ENCODE data around the gene PARD6G.

PARD6G gene

DNA sequence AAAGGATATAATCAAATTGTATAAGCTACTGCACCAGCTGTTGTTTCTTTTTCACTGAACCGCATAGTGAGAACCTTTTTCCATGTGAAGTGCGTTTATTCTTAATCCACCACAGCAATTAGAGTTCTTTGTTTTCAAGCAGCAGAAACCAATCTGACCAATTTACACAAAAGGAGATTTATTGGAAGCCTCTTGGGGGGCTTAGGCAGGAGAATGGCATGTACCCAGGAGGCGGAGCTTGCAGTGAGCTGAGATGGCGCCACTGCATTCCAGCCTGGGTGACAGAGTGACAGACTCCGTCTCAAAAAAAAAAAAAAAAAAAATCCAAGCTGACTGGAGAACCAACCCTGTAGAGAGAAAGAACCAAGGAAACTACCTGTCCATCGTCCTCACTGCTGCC is 128.2 kb downstream of the PARD6G start:
- no peaks in the 10 kb centered on the region for H3K9me3 ChIP-seq
- H3K27me3 ChIP-seq, result no peaks in the 10 kb centered on the region
- H3K36me3 ChIP-seq, result no peaks in the 10 kb centered on the region
- H3K4me3 ChIP-seq (ENCODE audit: low read depth in 1 of 2, low read length in 1 of 2), result no peak overlapping the region
- H3K27ac ChIP-seq, result no peak overlapping the region
- TF ChIP-seq, protein P1, sequence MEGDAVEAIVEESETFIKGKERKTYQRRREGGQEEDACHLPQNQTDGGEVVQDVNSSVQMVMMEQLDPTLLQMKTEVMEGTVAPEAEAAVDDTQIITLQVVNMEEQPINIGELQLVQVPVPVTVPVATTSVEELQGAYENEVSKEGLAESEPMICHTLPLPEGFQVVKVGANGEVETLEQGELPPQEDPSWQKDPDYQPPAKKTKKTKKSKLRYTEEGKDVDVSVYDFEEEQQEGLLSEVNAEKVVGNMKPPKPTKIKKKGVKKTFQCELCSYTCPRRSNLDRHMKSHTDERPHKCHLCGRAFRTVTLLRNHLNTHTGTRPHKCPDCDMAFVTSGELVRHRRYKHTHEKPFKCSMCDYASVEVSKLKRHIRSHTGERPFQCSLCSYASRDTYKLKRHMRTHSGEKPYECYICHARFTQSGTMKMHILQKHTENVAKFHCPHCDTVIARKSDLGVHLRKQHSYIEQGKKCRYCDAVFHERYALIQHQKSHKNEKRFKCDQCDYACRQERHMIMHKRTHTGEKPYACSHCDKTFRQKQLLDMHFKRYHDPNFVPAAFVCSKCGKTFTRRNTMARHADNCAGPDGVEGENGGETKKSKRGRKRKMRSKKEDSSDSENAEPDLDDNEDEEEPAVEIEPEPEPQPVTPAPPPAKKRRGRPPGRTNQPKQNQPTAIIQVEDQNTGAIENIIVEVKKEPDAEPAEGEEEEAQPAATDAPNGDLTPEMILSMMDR (IDR thresholded peaks at IDR 0.05), result no peak
- peaks cover 0 to 4% of the 10 kb centered on the region in 2 experiments for H3K4me1 ChIP-seq (ENCODE audit: control insufficient read depth in 1 of 2, insufficient read depth in 1 of 2, low read depth in 1 of 2, low read length in 1 of 2)

DNA sequence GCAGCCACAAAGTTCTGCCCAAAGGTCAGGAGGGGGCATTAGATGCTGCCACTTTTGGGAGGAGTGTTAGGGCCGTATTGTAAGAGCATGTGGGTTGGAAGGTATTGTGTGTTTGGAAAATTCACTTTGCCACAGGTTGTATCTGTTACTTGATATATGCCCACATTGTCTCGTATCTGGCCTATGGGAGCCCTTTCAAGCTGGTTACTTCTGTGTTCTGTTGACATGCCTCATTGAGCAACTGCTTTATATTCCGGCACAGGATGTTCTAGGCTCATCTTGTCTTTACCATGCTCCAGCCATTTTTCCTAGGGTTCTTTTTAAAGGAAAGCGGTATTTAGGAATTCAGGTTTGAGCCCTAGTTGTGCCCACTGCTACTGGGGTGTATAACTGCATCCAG is 132.3 kb downstream of the PARD6G start:
- Histone ChIP-seq H3K27ac (no peak overlapping the region), H3K27me3 (no peaks in the 10 kb centered on the region), H3K4me1 (ENCODE audit: control insufficient read depth in 1 of 2, insufficient read depth in 1 of 2, low read depth in 1 of 2, low read length in 1 of 2) (peaks cover 3 to 13% of the 10 kb centered on the region in 2 experiments), H3K36me3 (no peaks in the 10 kb centered on the region), H3K9me3 (no peaks in the 10 kb centered on the region), H3K4me3 (ENCODE audit: low read depth in 1 of 2, low read length in 1 of 2) (no peak overlapping the region)
- TF ChIP-seq, protein P1 (IDR thresholded peaks at IDR 0.05), result no peak

DNA sequence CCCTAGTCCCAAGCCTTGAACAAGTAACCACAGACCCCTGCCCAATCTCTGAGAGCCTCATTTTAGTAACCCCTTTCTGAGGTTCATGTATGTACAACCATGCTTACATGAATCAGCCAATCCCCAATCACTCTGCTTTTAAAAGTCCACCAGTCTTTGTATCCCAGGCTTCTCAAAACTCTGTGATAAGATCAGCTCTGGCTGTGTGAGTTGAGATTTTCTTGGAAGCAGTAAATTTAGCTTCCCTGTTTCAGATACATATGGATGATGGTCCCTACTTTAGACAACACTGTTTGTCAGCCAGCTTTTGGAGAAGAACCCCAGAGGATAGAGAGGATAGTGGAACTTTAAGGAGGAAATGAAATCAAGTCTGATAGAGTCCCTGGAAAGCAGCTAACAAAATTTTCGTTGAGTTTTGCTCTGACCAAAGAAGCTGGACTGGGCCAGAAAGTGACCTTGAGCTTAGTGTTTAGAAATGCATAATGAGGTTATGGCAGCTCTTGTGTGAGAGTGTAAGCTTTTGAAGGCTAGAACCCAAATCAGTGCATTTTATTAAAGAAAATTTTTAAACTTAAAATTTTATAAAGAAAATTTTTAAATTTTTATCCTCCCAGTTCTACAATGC is 134.6 kb downstream of the PARD6G start:
- Histone ChIP-seq H3K36me3 (no peaks in the 10 kb centered on the region), H3K9me3 (no peaks in the 10 kb centered on the region), H3K4me1 (ENCODE audit: control insufficient read depth in 1 of 2, insufficient read depth in 1 of 2, low read depth in 1 of 2, low read length in 1 of 2) (peaks cover 8 to 20% of the 10 kb centered on the region in 2 experiments), H3K27me3 (no peaks in the 10 kb centered on the region), H3K4me3 (ENCODE audit: low read depth in 1 of 2, low read length in 1 of 2) (no peak overlapping the region), H3K27ac (no peak overlapping the region)
- TF ChIP-seq, protein P1 (IDR thresholded peaks at IDR 0.05), result no peak

DNA sequence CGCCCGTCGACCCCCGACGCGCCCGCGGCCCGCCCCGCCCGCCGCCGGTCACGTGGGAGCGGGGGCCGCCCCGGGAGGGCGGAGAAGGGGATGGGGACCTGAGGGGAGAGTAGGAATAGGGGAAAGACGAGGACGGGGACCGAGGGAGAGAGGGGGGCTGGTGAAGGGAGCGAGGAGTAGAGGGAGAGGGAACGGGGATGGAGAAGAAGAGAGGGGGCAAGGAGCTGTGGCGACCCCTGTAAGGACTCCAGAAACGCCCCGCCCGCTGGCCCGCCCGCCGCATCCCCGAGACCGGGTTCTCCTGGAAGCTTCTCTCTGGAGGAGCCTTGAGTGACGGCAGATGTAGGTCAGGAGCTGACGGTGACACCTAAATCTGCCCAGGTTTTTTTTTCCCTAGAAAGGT is 137.6 kb downstream of the PARD6G start:
- H3K4me3 ChIP-seq (ENCODE audit: low read depth in 1 of 2, low read length in 1 of 2), result peak overlapping the region; percentile 63 to 72
- peak overlapping the region; percentile 69 for H3K27ac ChIP-seq
- H3K36me3 ChIP-seq, result no peaks in the 10 kb centered on the region
- H3K27me3 ChIP-seq, result no peaks in the 10 kb centered on the region
- H3K9me3 ChIP-seq, result no peaks in the 10 kb centered on the region
- peaks cover 8 to 16% of the 10 kb centered on the region in 2 experiments for H3K4me1 ChIP-seq (ENCODE audit: control insufficient read depth in 1 of 2, insufficient read depth in 1 of 2, low read depth in 1 of 2, low read length in 1 of 2)
- TF ChIP-seq, protein P1 (IDR thresholded peaks at IDR 0.05), result no peak

DNA sequence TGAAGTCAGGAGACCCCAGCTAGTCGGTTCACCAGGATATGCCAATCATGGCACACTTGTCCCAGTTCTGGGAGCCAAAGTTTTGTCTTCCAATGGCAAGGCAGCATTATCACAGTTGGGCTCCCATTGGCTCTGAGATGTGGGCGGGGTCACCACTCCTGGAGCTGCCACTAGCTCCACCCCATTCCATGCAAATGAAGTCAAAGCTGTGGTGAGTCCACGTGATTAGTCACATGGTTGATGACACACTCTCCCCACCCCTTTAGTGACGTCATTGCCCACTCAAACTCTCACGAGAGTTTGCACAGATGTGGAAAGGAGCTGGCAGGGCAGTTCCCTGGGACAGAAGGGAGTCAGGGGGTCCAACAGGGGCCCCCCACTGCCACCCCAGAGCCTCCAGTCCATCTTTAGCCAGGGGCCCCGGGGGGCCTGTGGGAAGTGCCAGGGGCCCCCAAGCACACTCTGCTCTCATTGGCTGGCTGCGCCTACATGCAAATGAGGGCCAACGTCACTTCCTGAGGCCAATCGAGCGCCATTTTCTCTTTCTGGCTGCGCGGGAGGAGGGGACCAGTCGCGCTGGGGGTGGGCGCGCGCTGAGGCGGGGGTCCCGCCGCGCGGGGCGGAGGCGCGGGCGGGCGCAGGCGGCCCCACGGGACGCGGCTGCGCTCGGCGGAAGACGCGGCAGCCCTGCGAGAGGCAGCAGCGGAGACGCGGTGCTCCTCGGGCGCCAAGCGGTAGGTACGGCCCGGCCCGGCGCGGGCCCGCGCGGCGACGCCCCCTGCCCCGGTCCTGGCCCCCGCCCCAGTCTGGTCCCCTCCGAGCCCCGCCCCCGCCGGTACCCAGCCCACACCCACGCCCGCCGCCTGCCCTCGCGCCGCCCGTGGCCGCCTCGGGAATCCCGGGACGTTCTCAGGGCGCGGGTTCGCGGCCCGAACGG is 138.3 kb downstream of the PARD6G start, which contains the start of gene ADNP2:
Gene ADNP2 (plus strand): TSS at position 524 of the 937 bp plus-strand sequence. CDS start 8,281 bp downstream, outside the sequence.
- Histone ChIP-seq H3K27ac (peak within 1 kb of the TSS; percentile 69), H3K36me3 (no peaks in the 10 kb centered on the region), H3K27me3 (no peaks in the 10 kb centered on the region), H3K9me3 (no peaks in the 10 kb centered on the region), H3K4me1 (ENCODE audit: control insufficient read depth in 1 of 2, insufficient read depth in 1 of 2, low read depth in 1 of 2, low read length in 1 of 2) (peaks cover 8 to 16% of the 10 kb centered on the region in 2 experiments), H3K4me3 (ENCODE audit: low read depth in 1 of 2, low read length in 1 of 2) (peak within 1 kb of the TSS; percentile 63 to 72)
- TF ChIP-seq, protein P1 (IDR thresholded peaks at IDR 0.05), result no peak

Data from neutrophil (primary cell).